Keratinocyte (primary cell): ENCODE measurements around the gene ZFP64.

Experiments used
- EZH2 ChIP-seq: IDR thresholded peaks from one replicate; pipeline ENCODE4 v1.6.1; 2012; ENCODE audit warnings: inconsistent platforms, mild to moderate bottlenecking, low read length, moderate library complexity
- TF ChIP-seq, protein P1 (sequence below), 3 experiments: IDR thresholded peaks in 1 of 3; conservative IDR thresholded peaks in 1 of 3; optimal IDR thresholded peaks in 1 of 3; 2 replicates in 2 of 3; 3 replicates in 1 of 3; pipeline versions ENCODE3 to v1.5.1; 2011; ENCODE audit warnings: low read length in 3 of 3, mild to moderate bottlenecking in 3 of 3, moderate library complexity in 2 of 3, control low read depth in 1 of 3, inconsistent platforms in 1 of 3; ENCODE audit not compliant: insufficient read depth in 2 of 3; ENCODE audit errors: extremely low read depth in 1 of 3

DNA sequence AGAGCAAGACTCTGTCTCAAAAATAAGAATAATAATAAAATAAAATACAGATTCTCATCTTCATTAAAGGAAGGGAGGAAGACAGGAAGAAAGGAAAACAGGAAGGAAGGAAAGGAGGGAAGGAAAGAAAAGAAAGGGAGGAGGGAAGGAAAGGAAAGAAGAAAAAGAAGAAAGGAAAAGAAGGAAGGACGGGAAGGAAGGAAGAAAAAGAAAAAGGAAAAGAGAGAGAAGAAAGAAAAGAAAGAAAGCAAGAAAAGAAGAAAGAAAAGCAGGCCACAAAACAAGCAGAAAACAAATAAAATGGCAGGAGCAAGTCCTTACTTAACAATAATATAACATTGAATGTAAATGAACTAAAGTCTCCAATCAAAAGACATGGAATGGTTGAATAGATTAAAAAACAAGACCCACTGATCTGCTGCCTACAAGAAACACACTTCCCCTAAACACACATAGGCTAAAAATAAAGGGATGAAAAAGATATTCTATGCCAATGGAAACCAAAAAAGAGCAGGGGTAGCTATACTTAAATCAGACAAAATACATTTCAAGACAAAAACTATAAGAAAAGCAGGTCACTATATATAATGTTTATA is 60.4 kb downstream of the ZFP64 start:
- TF ChIP-seq, protein P1, sequence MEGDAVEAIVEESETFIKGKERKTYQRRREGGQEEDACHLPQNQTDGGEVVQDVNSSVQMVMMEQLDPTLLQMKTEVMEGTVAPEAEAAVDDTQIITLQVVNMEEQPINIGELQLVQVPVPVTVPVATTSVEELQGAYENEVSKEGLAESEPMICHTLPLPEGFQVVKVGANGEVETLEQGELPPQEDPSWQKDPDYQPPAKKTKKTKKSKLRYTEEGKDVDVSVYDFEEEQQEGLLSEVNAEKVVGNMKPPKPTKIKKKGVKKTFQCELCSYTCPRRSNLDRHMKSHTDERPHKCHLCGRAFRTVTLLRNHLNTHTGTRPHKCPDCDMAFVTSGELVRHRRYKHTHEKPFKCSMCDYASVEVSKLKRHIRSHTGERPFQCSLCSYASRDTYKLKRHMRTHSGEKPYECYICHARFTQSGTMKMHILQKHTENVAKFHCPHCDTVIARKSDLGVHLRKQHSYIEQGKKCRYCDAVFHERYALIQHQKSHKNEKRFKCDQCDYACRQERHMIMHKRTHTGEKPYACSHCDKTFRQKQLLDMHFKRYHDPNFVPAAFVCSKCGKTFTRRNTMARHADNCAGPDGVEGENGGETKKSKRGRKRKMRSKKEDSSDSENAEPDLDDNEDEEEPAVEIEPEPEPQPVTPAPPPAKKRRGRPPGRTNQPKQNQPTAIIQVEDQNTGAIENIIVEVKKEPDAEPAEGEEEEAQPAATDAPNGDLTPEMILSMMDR (optimal IDR thresholded peaks at IDR 0.05 in 1 of 3, IDR thresholded peaks at IDR 0.05 in 1 of 3, conservative IDR thresholded peaks at IDR 0.05 in 1 of 3; ENCODE audit: extremely low read depth in 1 of 3, insufficient read depth in 2 of 3, low read length in 3 of 3), result no peak
- TF ChIP-seq EZH2, result no peak
